H1 (cell line): Measurements from ENCODE around the gene ZNF669. TPM values are rescaled to one million over a fixed set of nuclear protein-coding genes. Genes with fewer than 3 reads are reported as not detected.

Source experiments
- CTCF ChIA-PET: fragments of 300-600 bp; sonication (Branson Sonifier 250); formaldehyde crosslinking; loops from one replicate; lab custom pipeline; 2021; ENCODE audit not compliant: partially characterized antibody; lab: Charles Lee
- POLR2A ChIA-PET: fragments of 300-600 bp; sonication (Branson Sonifier 250); formaldehyde crosslinking; loops from one replicate; lab custom pipeline; 2021; ENCODE audit warnings: inconsistent platforms; ENCODE audit not compliant: partially characterized antibody; lab: Charles Lee
- DNase-seq, 2 experiments: peaks; one replicate each; pipeline versions ENCODE4 v3.0.0 to v3.0.0-alpha.2; 2010 to 2022; ENCODE audit warnings: low spot score in 2 of 2, low read depth in 1 of 2, mixed read lengths in 1 of 2
- FAIRE-seq: peaks from 2 replicates; lab custom pipeline; 2011; peaks lifted over from hg19 to GRCh38; lab: Jason Lieb, UNC
- H2AFZ ChIP-seq: 2 replicates; pipeline ENCODE4 v1.8.1; 2012; ENCODE audit warnings: low read length, inconsistent platforms
- H2AK5ac ChIP-seq: 2 replicates; pipeline ENCODE4 v1.6.1; 2013; ENCODE audit warnings: low read depth, low read length
- H2BK120ac ChIP-seq: replicated peaks from 2 replicates; pipeline ENCODE3; 2013; ENCODE audit warnings: low read depth, low read length, inconsistent platforms
- H2BK12ac ChIP-seq: 2 replicates; pipeline ENCODE4 v1.6.1; 2013; ENCODE audit warnings: low read depth, low read length
- H2BK15ac ChIP-seq: 2 replicates; pipeline ENCODE4 v1.6.1; 2013; ENCODE audit warnings: low read length
- H2BK20ac ChIP-seq: 2 replicates; pipeline ENCODE4 v1.6.1; 2013; ENCODE audit warnings: low read length
- H2BK5ac ChIP-seq: 2 replicates; pipeline ENCODE4 v1.6.1; 2013; ENCODE audit warnings: low read depth, low read length
- H3K14ac ChIP-seq: 2 replicates; pipeline ENCODE4 v1.6.1; 2013; ENCODE audit warnings: inconsistent platforms; ENCODE audit not compliant: insufficient read length
- H3K18ac ChIP-seq: 2 replicates; pipeline ENCODE4 v1.6.1; 2013; ENCODE audit warnings: low read length; ENCODE audit errors: extremely low read depth
- H3K23ac ChIP-seq: 2 replicates; pipeline ENCODE4 v1.6.1; 2013; ENCODE audit warnings: inconsistent platforms; ENCODE audit not compliant: insufficient read length
- H3K23me2 ChIP-seq: 2 replicates; pipeline ENCODE4 v1.6.1; 2013; ENCODE audit warnings: low read depth, low read length
- H3K27ac ChIP-seq: 2 replicates; pipeline ENCODE4 v1.6.1; 2011; ENCODE audit warnings: low read depth, low read length, inconsistent platforms
- H3K27me3 ChIP-seq, 4 experiments: replicated peaks in 1 of 4; 1 replicate in 1 of 4; 2 replicates in 3 of 4; pipeline versions ENCODE4 v1.6.1 to v1.8.1; 2011 to 2013; ENCODE audit warnings: low read length in 3 of 4, mild to moderate bottlenecking in 3 of 4, inconsistent platforms in 2 of 4, mixed read lengths in 2 of 4, moderate library complexity in 1 of 4; ENCODE audit not compliant: control insufficient read depth in 3 of 4, insufficient read depth in 3 of 4; ENCODE audit errors: extremely low read depth in 1 of 4
- H3K36me3 ChIP-seq, 4 experiments: 2 replicates each; pipeline versions ENCODE4 v1.6.1 to v1.8.1; 2011 to 2013; ENCODE audit warnings: mild to moderate bottlenecking in 4 of 4, low read length in 3 of 4, moderate library complexity in 2 of 4, control low read depth in 1 of 4, inconsistent platforms in 1 of 4; ENCODE audit not compliant: insufficient read depth in 4 of 4, control insufficient read depth in 2 of 4
- H3K4ac ChIP-seq: replicated peaks from 2 replicates; pipeline ENCODE3; 2013; ENCODE audit warnings: low read length, low read depth, mixed read lengths, inconsistent platforms; ENCODE audit not compliant: insufficient read length
- H3K4me1 ChIP-seq, 4 experiments: replicated peaks in 1 of 4; 1 replicate in 1 of 4; 2 replicates in 3 of 4; pipeline versions ENCODE4 v1.6.1 to v1.8.1; 2011 to 2013; ENCODE audit warnings: low read length in 3 of 4, inconsistent platforms in 2 of 4, mixed read lengths in 1 of 4; ENCODE audit not compliant: insufficient read depth in 4 of 4, control insufficient read depth in 3 of 4
- H3K4me2 ChIP-seq, 2 experiments: 2 replicates each; pipeline versions ENCODE4 v1.6.1 to v1.8.1; 2011 to 2013; ENCODE audit warnings: low read depth in 2 of 2, low read length in 2 of 2, control low read depth in 1 of 2, inconsistent platforms in 1 of 2, mild to moderate bottlenecking in 1 of 2; ENCODE audit not compliant: insufficient read depth in 1 of 2
- H3K4me3 ChIP-seq, 4 experiments: fragments of 200-600, 300-600 bp in 1 of 4; sonication (generic), shearing (Covaris generic), sonication (Bioruptor Twin) in 1 of 4; 2 replicates each; pipeline versions ENCODE4 v1.5.1 to v1.8.1; 2011 to 2016; ENCODE audit warnings: low read length in 4 of 4, low read depth in 3 of 4, control low read depth in 2 of 4, inconsistent platforms in 2 of 4, mild to moderate bottlenecking in 2 of 4, mixed read lengths in 1 of 4, moderate library complexity in 1 of 4; ENCODE audit not compliant: insufficient read depth in 2 of 4; ENCODE audit errors: extremely low read depth in 1 of 4
- H3K56ac ChIP-seq: replicated peaks from 2 replicates; pipeline ENCODE3; 2013; ENCODE audit warnings: low read depth, mild to moderate bottlenecking, mixed read lengths, low read length, inconsistent platforms; ENCODE audit not compliant: insufficient read length
- H3K79me1 ChIP-seq: 2 replicates; pipeline ENCODE4 v1.6.1; 2013; ENCODE audit warnings: low read depth, low read length, control low read depth
- H3K79me2 ChIP-seq, 2 experiments: 2 replicates each; pipeline versions ENCODE4 v1.6.1 to v1.8.1; 2012 to 2013; ENCODE audit warnings: low read length in 2 of 2, mild to moderate bottlenecking in 2 of 2, inconsistent platforms in 1 of 2; ENCODE audit not compliant: insufficient read depth in 2 of 2, control insufficient read depth in 1 of 2
- H3K9ac ChIP-seq, 4 experiments: replicated peaks in 1 of 4; 1 replicate in 1 of 4; 2 replicates in 3 of 4; pipeline versions ENCODE4 v1.6.1 to v1.8.1; 2011 to 2013; ENCODE audit warnings: low read depth in 3 of 4, low read length in 3 of 4, control low read depth in 2 of 4, mild to moderate bottlenecking in 2 of 4, moderate library complexity in 2 of 4, inconsistent platforms in 1 of 4; ENCODE audit errors: extremely low read depth in 1 of 4
- H3K9me3 ChIP-seq, 2 experiments: 2 replicates each; pipeline versions ENCODE4 v1.6.1 to v1.8.1; 2012 to 2013; ENCODE audit warnings: mild to moderate bottlenecking in 2 of 2, moderate library complexity in 2 of 2, control low read depth in 1 of 2, inconsistent platforms in 1 of 2, low read depth in 1 of 2, low read length in 1 of 2, mixed read lengths in 1 of 2; ENCODE audit not compliant: insufficient read depth in 2 of 2
- H4K20me1 ChIP-seq, 2 experiments: replicated peaks in 1 of 2; 2 replicates each; pipeline versions ENCODE3 to v1.8.1; 2011 to 2013; ENCODE audit warnings: inconsistent platforms in 2 of 2, low read length in 2 of 2, mild to moderate bottlenecking in 1 of 2; ENCODE audit not compliant: insufficient read depth in 2 of 2, control insufficient read depth in 1 of 2
- H4K5ac ChIP-seq: 2 replicates; pipeline ENCODE4 v1.6.1; 2013; ENCODE audit warnings: low read length, low read depth, mixed read lengths, inconsistent platforms; ENCODE audit not compliant: insufficient read length
- H4K8ac ChIP-seq: 2 replicates; pipeline ENCODE4 v1.8.0; 2013; ENCODE audit warnings: mild to moderate bottlenecking, moderate library complexity, low read length, inconsistent platforms; ENCODE audit not compliant: insufficient read depth; ENCODE audit errors: extremely low read depth
- H4K91ac ChIP-seq: replicated peaks from 2 replicates; pipeline ENCODE3; 2013; ENCODE audit warnings: low read length, mixed read lengths, inconsistent platforms; ENCODE audit not compliant: insufficient read length
- CBX8 ChIP-seq: fragments of 300-800, 300-1000 bp; sonication (generic); IDR thresholded peaks from 2 replicates; pipeline ENCODE4 v1.7.1; 2016; ENCODE audit warnings: low read depth, low read length, borderline replicate concordance
- CHD1 ChIP-seq: IDR thresholded peaks from 2 replicates; pipeline ENCODE4 v1.6.1; 2012; ENCODE audit warnings: low read depth, low read length, improper control_type of control experiment
- EGR1 ChIP-seq: IDR thresholded peaks from 2 replicates; pipeline ENCODE4 v1.6.1; 2011; ENCODE audit warnings: low read depth, low read length, borderline replicate concordance
- JUN ChIP-seq: IDR thresholded peaks from 2 replicates; pipeline ENCODE4 v1.6.1; 2011; ENCODE audit warnings: low read depth, mild to moderate bottlenecking, improper control_type of control experiment, low read length
- KDM4A ChIP-seq: IDR thresholded peaks from one replicate; pipeline ENCODE4 v1.7.1; 2012; ENCODE audit warnings: low read depth, mild to moderate bottlenecking, moderate library complexity, low read length, inconsistent platforms; ENCODE audit not compliant: severe bottlenecking
- KDM5A ChIP-seq: fragments of 200-600 bp; IDR thresholded peaks from 2 replicates; pipeline ENCODE4 v1.7.1; 2012; ENCODE audit warnings: mild to moderate bottlenecking, low read length, inconsistent platforms, mixed read lengths
- NRF1 ChIP-seq: IDR thresholded peaks from 2 replicates; pipeline ENCODE4 v1.6.1; 2011; ENCODE audit warnings: mild to moderate bottlenecking, low read depth, low read length, improper control_type of control experiment
- POLR2A ChIP-seq, 2 experiments: IDR thresholded peaks; 1 replicate in 1 of 2; 2 replicates in 1 of 2; pipeline ENCODE4 v1.6.1; 2011; ENCODE audit warnings: low read depth in 2 of 2, low read length in 2 of 2, mild to moderate bottlenecking in 2 of 2; ENCODE audit errors: control extremely low read depth in 1 of 2
- POU5F1 ChIP-seq: IDR thresholded peaks from 2 replicates; pipeline ENCODE4 v1.6.1; 2011; ENCODE audit warnings: low read depth, mild to moderate bottlenecking, low read length, moderate library complexity
- RXRA ChIP-seq: IDR thresholded peaks from 2 replicates; pipeline ENCODE4 v1.6.1; 2011; ENCODE audit warnings: low read depth, mild to moderate bottlenecking, low read length, moderate library complexity; ENCODE audit not compliant: insufficient read depth
- SP1 ChIP-seq: IDR thresholded peaks from 2 replicates; pipeline ENCODE4 v1.6.1; 2011; ENCODE audit warnings: low read depth, low read length
- WGBS, 2 experiments: shearing (Covaris generic) in 1 of 2; methylation state at CpG; one replicate each; pipeline versions ENCODE4 v1.1.6 to v1.1.7; 2013 to 2015; ENCODE audit warnings: low lambda C conversion rate in 2 of 2, mixed read lengths in 2 of 2, inconsistent platforms in 1 of 2, low coverage in 1 of 2, missing lambda C conversion rate in 1 of 2; ENCODE audit not compliant: insufficient replicate concordance in 2 of 2, insufficient coverage in 1 of 2, insufficient read length in 1 of 2; ENCODE audit errors: extremely low coverage in 1 of 2, missing lambda C conversion rate in 1 of 2; 5-methylcytosine and 5-hydroxymethylcytosine counted together
- polyA plus RNA-seq, 7 experiments: library from polyadenylated mRNA; depleted of rRNA in 3 of 7; stranded (reverse) in 5 of 7; unstranded in 2 of 7; fragments of >200 nt in 5 of 7; fragments of 200-250 nt in 2 of 7; gene quantifications; 1 replicate in 5 of 7; 2 replicates in 1 of 7; 4 replicates in 1 of 7; pipeline versions ENCODE4 v1.2.1 to v1.2.3, GENCODE V29; 2011 to 2013; ENCODE audit warnings: missing spikeins in 2 of 7, mixed read lengths in 2 of 7
- total RNA-seq: library from RNA; stranded (reverse); fragmentation: NEBNext Ultra II Directional; extraction: Animal tissue kit (Norgen Biotek cat#: 25700); gene quantifications from 2 replicates; pipeline ENCODE4 v1.2.1, GENCODE V29; 2021
- TF ChIP-seq, protein P1 (sequence below), 3 experiments: IDR thresholded peaks; 1 replicate in 2 of 3; 2 replicates in 1 of 3; pipeline versions ENCODE4 v1.5.1 to v1.6.1; 2011; ENCODE audit warnings: low read length in 3 of 3, mild to moderate bottlenecking in 3 of 3, inconsistent platforms in 2 of 3, low read depth in 1 of 3, moderate library complexity in 1 of 3; ENCODE audit not compliant: insufficient read depth in 1 of 3; ENCODE audit errors: control extremely low read depth in 1 of 3

The ZNF669 gene
- total and polyA plus RNA-seq, 2 of the 8 experiments (the other 6 are each of a cell fraction or from before 2014, with no cell fraction given): 4.8 to 20.3 TPM

DNA sequence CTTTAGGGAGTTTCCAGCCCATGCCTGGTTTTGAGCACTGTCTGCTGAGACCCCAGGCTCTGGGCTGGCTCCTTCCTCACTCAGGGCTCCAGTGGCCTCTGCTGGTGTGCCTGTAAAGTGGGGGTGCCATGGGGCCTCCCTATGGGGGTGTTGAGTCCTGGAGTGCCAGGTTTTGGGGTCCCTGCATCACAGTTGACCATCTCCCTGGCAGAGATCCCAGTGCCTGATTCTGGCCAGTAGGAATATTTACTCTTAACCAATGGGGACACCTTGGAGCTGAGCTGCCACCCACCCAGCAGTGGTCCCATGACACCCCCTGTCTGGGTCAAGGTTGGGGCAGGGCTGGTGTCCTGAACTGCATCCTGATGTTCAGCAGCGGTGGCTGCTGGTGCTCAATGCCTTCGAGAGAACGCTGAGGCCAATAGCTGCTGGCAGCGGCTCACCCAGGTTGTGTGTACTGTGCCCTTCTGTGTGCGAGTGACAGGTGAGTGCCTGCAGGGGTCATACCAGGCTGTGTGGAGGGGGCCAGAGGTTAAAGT lies 9.6 kb upstream of the ZNF669 start:
- Histone ChIP-seq H3K27ac (no peak overlapping the region), H4K91ac (no peak overlapping the region), H3K9me3 (no peaks in the 10 kb centered on the region), H3K27me3 (peaks cover 2 to 32% (median 15%) of the 10 kb centered on the region in 4 experiments), H2BK120ac (no peak overlapping the region), H3K18ac (no peak overlapping the region), H4K8ac (no peak overlapping the region), H2BK12ac (no peak overlapping the region), H3K14ac (no peak overlapping the region), H3K79me1 (no peaks in the 10 kb centered on the region), H3K4me3 (no peak overlapping the region), H3K4me1 (peaks cover 0 to 4% (median 1%) of the 10 kb centered on the region in 4 experiments; a peak in 4 of 7 replicates), H3K79me2 (no peaks in the 10 kb centered on the region), H3K56ac (no peak overlapping the region), H3K4ac (no peak overlapping the region), H2AK5ac (peak overlapping the region; percentile 65; the same call in 1 of the 2 replicates), H3K9ac (no peak overlapping the region), H2AFZ (no peak overlapping the region), H4K5ac (no peak overlapping the region), H3K36me3 (no peaks in the 10 kb centered on the region), H3K23me2 (peaks cover 16% of the 10 kb centered on the region; the same call in 1 of the 2 replicates), H3K4me2 (no peak overlapping the region), H4K20me1 (peaks cover 0 to 3% of the 10 kb centered on the region in 2 experiments), H2BK15ac (no peak overlapping the region), H3K23ac (no peak overlapping the region), H2BK20ac (no peak overlapping the region), H2BK5ac (no peak overlapping the region)
- 91% methylated on average over 5 of the region's 5 CpGs; no CpG with 5 or more reads in 1 of the 2 experiments for WGBS, 2 experiments
- ChIA-PET CTCF (no interaction called here), POLR2A (interaction anchor here (1.0 kb wide), 1 partner anchor 56 kb away, joined by 3 read pairs; no protein-coding TSS in a partner anchor)
- FAIRE-seq (no peak), DNase-seq (no peak)
- TF ChIP-seq, protein P1, sequence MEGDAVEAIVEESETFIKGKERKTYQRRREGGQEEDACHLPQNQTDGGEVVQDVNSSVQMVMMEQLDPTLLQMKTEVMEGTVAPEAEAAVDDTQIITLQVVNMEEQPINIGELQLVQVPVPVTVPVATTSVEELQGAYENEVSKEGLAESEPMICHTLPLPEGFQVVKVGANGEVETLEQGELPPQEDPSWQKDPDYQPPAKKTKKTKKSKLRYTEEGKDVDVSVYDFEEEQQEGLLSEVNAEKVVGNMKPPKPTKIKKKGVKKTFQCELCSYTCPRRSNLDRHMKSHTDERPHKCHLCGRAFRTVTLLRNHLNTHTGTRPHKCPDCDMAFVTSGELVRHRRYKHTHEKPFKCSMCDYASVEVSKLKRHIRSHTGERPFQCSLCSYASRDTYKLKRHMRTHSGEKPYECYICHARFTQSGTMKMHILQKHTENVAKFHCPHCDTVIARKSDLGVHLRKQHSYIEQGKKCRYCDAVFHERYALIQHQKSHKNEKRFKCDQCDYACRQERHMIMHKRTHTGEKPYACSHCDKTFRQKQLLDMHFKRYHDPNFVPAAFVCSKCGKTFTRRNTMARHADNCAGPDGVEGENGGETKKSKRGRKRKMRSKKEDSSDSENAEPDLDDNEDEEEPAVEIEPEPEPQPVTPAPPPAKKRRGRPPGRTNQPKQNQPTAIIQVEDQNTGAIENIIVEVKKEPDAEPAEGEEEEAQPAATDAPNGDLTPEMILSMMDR (IDR thresholded peaks at IDR 0.05; ENCODE audit: control extremely low read depth in 1 of 3, insufficient read depth in 1 of 3, low read depth in 1 of 3, low read length in 3 of 3): no peak
- no peak for TF ChIP-seq RXRA
- TF ChIP-seq CHD1: no peak
- TF ChIP-seq POU5F1: no peak
- no peak for TF ChIP-seq EGR1
- TF ChIP-seq KDM5A: no peak
- no peak for TF ChIP-seq SP1
- TF ChIP-seq POLR2A (IDR thresholded peaks at IDR 0.05; ENCODE audit: control extremely low read depth in 1 of 2, low read depth in 2 of 2, low read length in 2 of 2): no peak
- TF ChIP-seq KDM4A: no peak
- TF ChIP-seq JUN: no peak
- TF ChIP-seq CBX8: no peak
- no peak for TF ChIP-seq NRF1
